Astrocyte of the cerebellum (primary cell): ENCODE measurements around the gene AIDA.

ENCODE experiments used
- DNase-seq: peaks from one replicate; pipeline ENCODE4 v3.0.0-alpha.2; 2011; ENCODE audit warnings: low read depth
- H3K4me3 ChIP-seq: 2 replicates; pipeline ENCODE4 v1.5.1; 2011; ENCODE audit warnings: mild to moderate bottlenecking, low read depth, low read length, moderate library complexity
- in situ Hi-C: cut with HindIII; loops from 2 replicates; pipeline ENCODE4 v1.10.0; 2017; ENCODE audit warnings: low sequenced_read_pairs
- TF ChIP-seq, protein P1 (sequence below): IDR thresholded peaks from 2 replicates; pipeline ENCODE4 v1.5.1; 2012; ENCODE audit warnings: low read length, low read depth, moderate library complexity, mild to moderate bottlenecking; ENCODE audit errors: missing control alignments

Gene AIDA

GRCh38 chr1:222736470-222736869 is 24.2 kb upstream of the AIDA start:
- TF ChIP-seq, protein P1, sequence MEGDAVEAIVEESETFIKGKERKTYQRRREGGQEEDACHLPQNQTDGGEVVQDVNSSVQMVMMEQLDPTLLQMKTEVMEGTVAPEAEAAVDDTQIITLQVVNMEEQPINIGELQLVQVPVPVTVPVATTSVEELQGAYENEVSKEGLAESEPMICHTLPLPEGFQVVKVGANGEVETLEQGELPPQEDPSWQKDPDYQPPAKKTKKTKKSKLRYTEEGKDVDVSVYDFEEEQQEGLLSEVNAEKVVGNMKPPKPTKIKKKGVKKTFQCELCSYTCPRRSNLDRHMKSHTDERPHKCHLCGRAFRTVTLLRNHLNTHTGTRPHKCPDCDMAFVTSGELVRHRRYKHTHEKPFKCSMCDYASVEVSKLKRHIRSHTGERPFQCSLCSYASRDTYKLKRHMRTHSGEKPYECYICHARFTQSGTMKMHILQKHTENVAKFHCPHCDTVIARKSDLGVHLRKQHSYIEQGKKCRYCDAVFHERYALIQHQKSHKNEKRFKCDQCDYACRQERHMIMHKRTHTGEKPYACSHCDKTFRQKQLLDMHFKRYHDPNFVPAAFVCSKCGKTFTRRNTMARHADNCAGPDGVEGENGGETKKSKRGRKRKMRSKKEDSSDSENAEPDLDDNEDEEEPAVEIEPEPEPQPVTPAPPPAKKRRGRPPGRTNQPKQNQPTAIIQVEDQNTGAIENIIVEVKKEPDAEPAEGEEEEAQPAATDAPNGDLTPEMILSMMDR: no peak
- H3K4me3 ChIP-seq: no peak overlapping the region
- in situ Hi-C loops: loop anchor here (5.0 kb wide), 1 partner anchor 41 kb away; no protein-coding TSS in a partner anchor

DNA sequence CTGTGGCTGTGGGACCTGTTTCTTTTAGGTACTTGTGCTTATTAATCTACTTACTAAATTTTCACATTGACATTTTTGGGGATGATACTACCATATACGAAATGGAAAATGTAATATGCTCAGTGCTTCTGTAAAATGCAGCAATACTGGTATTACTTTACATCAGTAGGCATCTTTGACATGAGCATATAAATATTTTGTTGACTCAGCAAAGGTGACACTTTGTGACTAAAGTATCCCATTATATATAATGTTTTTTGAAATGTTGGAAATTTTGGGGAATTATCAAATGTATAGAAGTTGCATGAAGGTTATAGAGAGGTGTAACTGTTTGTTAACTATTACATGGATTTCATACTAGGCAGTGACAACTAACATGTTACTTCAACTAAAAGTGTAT is 22.4 kb upstream of the AIDA start:
- DNase-seq: no peak
- H3K4me3 ChIP-seq: no peak overlapping the region
- TF ChIP-seq, protein P1: no peak
- in situ Hi-C loops: loop anchor here (5.0 kb wide), 1 partner anchor 43 kb away; no protein-coding TSS in a partner anchor

More at GRCh38 chr1:222736470-222736869, 24.2 kb upstream of the AIDA start:
- DNase-seq: no peak

GRCh38 chr1:222732216-222733159 is 20.2 kb upstream of the AIDA start:
- in situ Hi-C loops: no loop called here

DNA sequence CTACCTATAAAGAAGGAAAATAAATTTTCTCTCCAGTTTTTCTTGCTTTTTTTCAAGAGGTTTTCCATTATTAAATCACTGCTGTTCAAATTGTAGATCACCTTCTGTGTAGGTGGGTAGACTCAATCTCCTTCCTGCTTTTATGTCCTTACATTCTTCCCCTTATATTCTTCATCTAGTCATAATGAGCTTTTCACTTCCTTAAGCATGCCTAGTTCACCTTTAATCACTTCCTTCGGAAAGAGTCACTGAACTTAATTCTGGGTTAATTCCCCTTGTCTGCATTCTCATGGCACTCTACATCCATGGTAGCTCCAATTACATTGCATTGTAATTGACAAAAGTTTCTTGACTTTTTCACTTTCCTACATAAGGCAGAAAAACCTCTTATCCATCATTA is 18.6 kb upstream of the AIDA start:
- DNase-seq: no peak
- TF ChIP-seq, protein P1: no peak
- H3K4me3 ChIP-seq: no peak overlapping the region
- in situ Hi-C loops: no loop called here

More at GRCh38 chr1:222732216-222733159, 20.2 kb upstream of the AIDA start:
- H3K4me3 ChIP-seq: no peak overlapping the region
- TF ChIP-seq, protein P1: no peak
- no peak for DNase-seq

DNA sequence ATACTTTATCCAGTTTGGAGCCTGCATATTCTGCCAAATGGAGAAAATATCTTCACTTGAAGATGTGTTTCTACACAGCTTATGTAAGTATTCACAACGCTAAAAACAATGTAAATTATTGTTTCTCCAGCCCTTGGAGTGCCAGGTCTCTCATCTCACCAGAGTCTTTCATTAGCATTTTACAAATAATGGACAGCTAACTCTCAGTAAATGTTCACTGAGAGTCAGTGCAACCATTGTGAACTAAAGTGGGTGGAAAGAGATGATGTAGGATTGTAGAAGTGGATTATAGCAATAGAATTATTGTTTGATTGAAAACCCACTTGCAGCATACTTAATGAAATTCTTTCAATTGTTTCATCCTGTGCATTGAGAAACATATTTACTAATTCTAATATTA is 16.5 kb upstream of the AIDA start:
- in situ Hi-C loops: loop anchor here (5.0 kb wide), 1 partner anchor 66 kb away; no protein-coding TSS in a partner anchor
- TF ChIP-seq, protein P1: no peak

DNA sequence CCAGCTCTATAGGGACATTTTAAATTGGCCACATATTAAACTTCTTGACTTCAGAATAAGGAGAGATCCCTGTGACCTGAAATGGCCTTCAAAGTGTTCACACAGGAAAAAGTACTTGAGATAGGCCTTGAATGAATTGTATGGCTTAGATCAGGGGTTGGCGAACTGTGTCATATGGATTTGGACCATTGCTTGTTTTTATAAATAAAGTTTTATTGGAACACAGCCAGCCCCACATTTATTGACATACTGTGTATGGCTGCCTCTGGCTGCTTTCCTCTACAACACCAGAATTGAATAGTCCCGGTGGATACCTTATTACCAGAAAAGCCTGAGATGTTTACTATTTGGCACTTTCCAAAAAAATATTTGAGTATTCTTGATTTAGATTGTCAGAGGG is 4.1 kb upstream of the AIDA start:
- H3K4me3 ChIP-seq: no peak overlapping the region
- in situ Hi-C loops: no loop called here
- TF ChIP-seq, protein P1: no peak
- no peak for DNase-seq

More for the DNA sequence above, 16.5 kb upstream of the AIDA start:
- no peak for DNase-seq
- no peak overlapping the region for H3K4me3 ChIP-seq
